ENCODE data around the gene SLC25A39.
A peak's percentile ranks its signal among the peaks of the same experiment; 100 is the strongest.

GRCh38 chr17:44363613-44364159, 39.1 kb upstream of the SLC25A39 start, which contains the start of gene FAM171A2:
- peak in 1 of 3 donors; percentile 55 for TF ChIP-seq CTCF (IDR thresholded peaks at IDR 0.05)
- TF ChIP-seq POLR2A (IDR thresholded peaks at IDR 0.05) = no peak
